GM12878 (cell line): ENCODE measurements around the gene GGPS1. TPM values are rescaled to one million over a fixed set of nuclear protein-coding genes. Genes with fewer than 3 reads are reported as not detected.

ENCODE experiments used
- ATAC-seq: fragments of 200-7000 bp; cut with Tn5 transposase; 3 replicates; pipeline ENCODE4 v1.9.1; 2020; ENCODE audit warnings: mild to moderate bottlenecking, moderate library complexity
- BruUV-seq: library from RNA; stranded (reverse); fragments of 400-500 nt; replicated peaks from 2 replicates; lab custom pipeline; 2021; lab: Mats Ljungman, UMichigan
- CTCF ChIA-PET: fragments of 300-600 bp; sonication (Branson Sonifier 250); formaldehyde crosslinking; extraction: SDS; loops from one replicate; lab custom pipeline; 2021; ENCODE audit warnings: inconsistent platforms; lab: Yijun Ruan, JAX
- POLR2A ChIA-PET: fragments of 350-600 bp; formaldehyde crosslinking; extraction: SDS; loops from one replicate; lab custom pipeline; 2021; ENCODE audit warnings: inconsistent platforms; lab: Charles Lee
- RAD21 ChIA-PET: fragments of 300-600 bp; sonication (Branson Sonifier 250); formaldehyde crosslinking; loops from one replicate; lab custom pipeline; 2023; ENCODE audit warnings: antibody characterized with exemption; ENCODE audit not compliant: unreplicated experiment; lab: Charles Lee
- SMC1A ChIA-PET: fragments of 300-600 bp; sonication (Branson Sonifier 250); formaldehyde crosslinking; loops from one replicate; lab custom pipeline; 2023; ENCODE audit not compliant: unreplicated experiment, uncharacterized antibody; lab: Charles Lee
- DNase-seq: peaks from one replicate; pipeline ENCODE4 v3.0.0-alpha.2; 2011; ENCODE audit warnings: low read depth, low spot score
- FAIRE-seq: peaks from 3 replicates; lab custom pipeline; 2011; peaks lifted over from hg19 to GRCh38; lab: Jason Lieb, UNC
- H2AFZ ChIP-seq: 2 replicates; pipeline ENCODE4 v1.6.0; 2011; ENCODE audit warnings: low read depth, low read length, control low read depth; ENCODE audit not compliant: control insufficient read depth
- H3K27ac ChIP-seq: 2 replicates; pipeline ENCODE4 v1.5.1; 2011; ENCODE audit warnings: control low read depth; ENCODE audit not compliant: control insufficient read depth, insufficient read depth
- H3K27me3 ChIP-seq, 2 experiments: replicated peaks in 1 of 2; 2 replicates each; pipeline versions ENCODE4 v1.6.0 to v1.6.1; 2011; ENCODE audit warnings: low read length in 1 of 2; ENCODE audit not compliant: control insufficient read depth in 2 of 2, insufficient read depth in 2 of 2
- H3K36me3 ChIP-seq, 2 experiments: 2 replicates each; pipeline ENCODE4 v1.5.1; 2011; ENCODE audit warnings: low read length in 1 of 2; ENCODE audit not compliant: control insufficient read depth in 2 of 2, insufficient read depth in 2 of 2
- H3K4me1 ChIP-seq: 2 replicates; pipeline ENCODE4 v1.6.1; 2011; ENCODE audit warnings: mild to moderate bottlenecking, low read length, moderate library complexity, mixed read lengths; ENCODE audit not compliant: control insufficient read depth, insufficient read depth
- H3K4me2 ChIP-seq: 2 replicates; pipeline ENCODE4 v1.6.0; 2011; ENCODE audit warnings: control low read depth; ENCODE audit not compliant: control insufficient read depth, insufficient read depth
- H3K4me3 ChIP-seq: fragments of 200-600 bp; sonication (generic); 2 replicates; pipeline ENCODE4 v1.5.1; 2016
- H3K79me2 ChIP-seq: 2 replicates; pipeline ENCODE4 v1.6.0; 2011; ENCODE audit warnings: low read length; ENCODE audit not compliant: control insufficient read depth, insufficient read depth
- H3K9ac ChIP-seq: 2 replicates; pipeline ENCODE4 v1.8.0; 2011; ENCODE audit warnings: low read length, control low read depth, mixed read lengths; ENCODE audit not compliant: control insufficient read depth, insufficient read depth
- H3K9me3 ChIP-seq: replicated peaks from 3 replicates; pipeline ENCODE4 v1.5.1; 2011; ENCODE audit warnings: mild to moderate bottlenecking, low read length; ENCODE audit not compliant: control insufficient read depth, insufficient read depth
- H4K20me1 ChIP-seq: 2 replicates; pipeline ENCODE4 v1.6.0; 2011; ENCODE audit not compliant: control insufficient read depth, insufficient read depth
- EZH2 ChIP-seq: IDR thresholded peaks from 2 replicates; pipeline ENCODE4 v1.6.1; 2012; ENCODE audit warnings: low read depth, mild to moderate bottlenecking, control low read depth, inconsistent platforms, low read length, borderline replicate concordance; ENCODE audit not compliant: control insufficient read depth
- SIX5 ChIP-seq: IDR thresholded peaks from 2 replicates; pipeline ENCODE4 v1.6.1; 2011; ENCODE audit warnings: mild to moderate bottlenecking, low read depth, low read length, moderate library complexity; ENCODE audit not compliant: severe bottlenecking
- SMC3 ChIP-seq: IDR thresholded peaks from 2 replicates; pipeline ENCODE4 v1.6.1; 2011; ENCODE audit warnings: low read length, improper control_type of control experiment, borderline replicate concordance
- ZZZ3 ChIP-seq: IDR thresholded peaks from 2 replicates; pipeline ENCODE4 v1.6.1; 2011; ENCODE audit warnings: low read depth; ENCODE audit not compliant: control insufficient read depth, insufficient read length
- WGBS: methylation state at CpG from one replicate; pipeline ENCODE4 v1.1.6; 2016; ENCODE audit warnings: low lambda C conversion rate; ENCODE audit not compliant: insufficient replicate concordance, insufficient coverage; ENCODE audit errors: missing lambda C conversion rate; 5-methylcytosine and 5-hydroxymethylcytosine counted together
- in situ Hi-C: fragments of 300-500 bp; cut with MboI; formaldehyde crosslinking; loops from 9 replicates; pipeline ENCODE4 v1.14.3; 2018; ENCODE audit warnings: mixed read lengths
- intact Hi-C: fragments of 100-400 bp; cut with micrococcal nuclease; formaldehyde crosslinking; loops from one replicate; pipeline ENCODE4 v1.14.2; 2022; ENCODE audit not compliant: unreplicated experiment
- polyA plus RNA-seq, 11 experiments: library from polyadenylated mRNA; depleted of rRNA in 4 of 11; unstranded in 6 of 11; stranded (reverse) in 5 of 11; fragments of >200 nt; fragmentation: Nextera tagmentation in 4 of 11; fragmentation: Illumina TruSeq in 1 of 11; extraction: Ambion mirVana in 4 of 11; extraction: Trizol in 1 of 11; gene quantifications; 1 replicate in 1 of 11; 2 replicates in 10 of 11; pipeline versions ENCODE4 v1.2.1 to v1.2.3, GENCODE V29; 2011 to 2016; ENCODE audit warnings: inconsistent platforms in 2 of 11, missing spikeins in 2 of 11, low read depth in 1 of 11
- total RNA-seq, 4 experiments: library from RNA; depleted of rRNA in 3 of 4; stranded (reverse); fragments of >200 nt in 3 of 4; fragmentation: Illumina TruSeq in 1 of 4; extraction: Trizol in 1 of 4; gene quantifications; 2 replicates each; pipeline versions ENCODE4 v1.2.1 to v1.2.3, GENCODE V29; 2013 to 2021
- TF ChIP-seq, protein P1 (sequence below): IDR thresholded peaks from 2 replicates; pipeline ENCODE4 v1.6.1; 2011; ENCODE audit warnings: low read depth, mild to moderate bottlenecking, low read length, moderate library complexity, borderline replicate concordance; ENCODE audit errors: extremely low read depth
- TF ChIP-seq, protein P2 (sequence below), 3 experiments: IDR thresholded peaks in 2 of 3; conservative IDR thresholded peaks in 1 of 3; 2 replicates each; pipeline ENCODE4 v1.5.1; 2011; ENCODE audit warnings: low read depth in 3 of 3, low read length in 3 of 3, mild to moderate bottlenecking in 3 of 3, control low read depth in 2 of 3, moderate library complexity in 2 of 3, inconsistent platforms in 1 of 3, mixed read lengths in 1 of 3; ENCODE audit not compliant: control insufficient read depth in 2 of 3, insufficient read depth in 1 of 3; ENCODE audit errors: extremely low read depth in 1 of 3

The GGPS1 gene
- total and polyA plus RNA-seq, 10 of the 15 experiments (the other 5 are each of a cell fraction or from before 2014, with no cell fraction given): 15.1 to 36.0 (median 25.3) TPM

DNA sequence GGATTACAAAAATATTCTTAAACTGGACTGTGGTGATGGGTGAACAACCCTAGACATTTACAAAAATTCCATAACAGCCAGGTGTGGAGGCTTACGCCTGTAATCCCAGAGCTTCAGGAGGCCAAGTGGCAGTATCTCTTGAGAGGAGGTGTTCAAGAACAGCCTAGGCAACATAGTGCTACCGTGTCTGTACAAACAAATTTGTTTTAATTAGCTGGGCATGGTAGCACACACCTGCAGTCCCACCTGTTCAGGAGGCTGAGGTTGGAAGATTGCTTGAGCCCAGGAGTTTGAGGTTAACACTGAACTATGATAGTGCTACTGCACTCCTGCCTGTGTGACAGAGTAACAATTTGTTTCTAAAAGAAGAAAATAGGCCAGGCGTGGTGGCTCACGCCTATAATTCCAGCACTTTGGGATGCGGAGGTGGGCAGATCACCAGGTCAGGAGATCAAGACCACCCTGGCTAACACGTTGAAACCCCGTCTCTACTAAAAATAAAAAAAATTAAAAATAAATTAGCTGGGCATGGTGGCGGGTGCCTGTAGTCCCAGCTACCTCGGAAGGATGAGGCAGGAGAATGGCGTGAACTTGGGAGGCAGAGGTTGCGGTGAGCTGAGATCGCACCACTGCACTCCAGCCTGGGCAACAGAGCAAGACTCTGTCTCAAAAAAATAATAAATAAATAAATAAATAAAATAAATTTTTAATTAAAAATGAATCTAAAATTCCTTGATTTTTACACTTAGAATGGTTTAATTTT, 37.4 kb upstream of the GGPS1 start:
- no peak overlapping the region for H3K4me3 ChIP-seq
- no peak overlapping the region for H3K27ac ChIP-seq
- no peak overlapping the region for H3K4me2 ChIP-seq
- no peaks in the 10 kb centered on the region; the same call in 1 of the 2 replicates for H4K20me1 ChIP-seq
- H3K79me2 ChIP-seq: peaks cover 77% of the 10 kb centered on the region
- POLR2A ChIA-PET: interaction anchor here (1.1 to 1.5 kb wide), 2 partner anchors 11 to 15 kb away, joined by 3 to 5 read pairs; no protein-coding TSS in a partner anchor
- no peak for ATAC-seq
- FAIRE-seq: no peak
- in situ Hi-C loops: no loop called here
- no TSS peak for BruUV-seq
- H2AFZ ChIP-seq: no peak overlapping the region
- RAD21 ChIA-PET: no interaction called here
- SMC1A ChIA-PET: interaction anchor here (1.3 kb wide), 1 partner anchor 16 kb away, joined by 3 read pairs; no protein-coding TSS in a partner anchor
- H3K36me3 ChIP-seq: peaks cover 0 to under 1% of the 10 kb centered on the region in 2 experiments; a peak in 2 of 4 replicates
- intact Hi-C loops: no loop called here
- TF ChIP-seq SMC3 (no peak), SIX5 (no peak)
- no peaks in the 10 kb centered on the region for H3K27me3 ChIP-seq
- DNase-seq: no peak
- no peaks in the 10 kb centered on the region; the same call in 1 of the 2 replicates for H3K4me1 ChIP-seq
- CTCF ChIA-PET: interaction anchor here (0.8 to 1.0 kb wide), 2 partner anchors 15 to 24 kb away, joined by 3 read pairs; no protein-coding TSS in a partner anchor
- no peak overlapping the region for H3K9ac ChIP-seq
- WGBS: 90% methylated on average over 12 of the region's 12 CpGs
- H3K9me3 ChIP-seq: peaks cover 1% of the 10 kb centered on the region; the same call in 1 of the 3 replicates

DNA sequence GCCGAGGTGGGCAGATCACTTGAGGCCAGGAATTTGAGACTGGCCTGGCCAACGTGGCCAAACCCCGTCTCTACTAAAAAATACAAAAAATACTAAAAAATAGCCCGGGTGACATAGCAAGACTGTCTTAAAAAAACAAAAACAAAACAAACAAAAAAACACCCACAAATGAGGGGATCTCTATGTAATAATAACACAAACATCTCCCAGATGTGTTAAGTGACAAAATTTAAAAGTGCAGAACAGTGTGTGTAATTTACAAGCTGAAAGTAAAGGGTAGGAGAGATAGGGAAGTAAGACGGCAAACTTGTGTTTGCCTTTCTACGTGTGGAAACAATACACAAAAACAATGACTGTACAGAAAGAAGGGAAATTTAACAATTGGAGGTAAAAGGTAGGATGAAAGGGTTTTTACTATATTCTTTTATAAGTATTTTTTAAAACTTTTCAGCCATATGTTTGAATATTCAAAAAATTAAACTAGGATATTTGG, 36.7 kb upstream of the GGPS1 start:
- ChIA-PET RAD21 (no interaction called here), POLR2A (interaction anchor here (1.1 kb wide), 1 partner anchor 16 kb away, joined by 3 read pairs; no protein-coding TSS in a partner anchor), CTCF (interaction anchor here (1.0 to 2.1 kb wide), 2 partner anchors 15 to 169 kb away, joined by 3 to 6 read pairs; no protein-coding TSS in a partner anchor), SMC1A (interaction anchor here (1.3 to 2.1 kb wide), 2 partner anchors 17 to 20 kb away, joined by 3 to 10 read pairs; no protein-coding TSS in a partner anchor)
- Histone ChIP-seq H3K27ac (no peak overlapping the region), H3K4me2 (no peak overlapping the region), H3K9ac (no peak overlapping the region), H2AFZ (no peak overlapping the region), H3K9me3 (peaks cover 3% of the 10 kb centered on the region; the same call in 1 of the 3 replicates), H4K20me1 (no peaks in the 10 kb centered on the region; the same call in 1 of the 2 replicates), H3K27me3 (no peaks in the 10 kb centered on the region), H3K36me3 (peaks cover 0 to 3% of the 10 kb centered on the region in 2 experiments; a peak in 2 of 4 replicates), H3K79me2 (peaks cover 78% of the 10 kb centered on the region), H3K4me3 (no peak overlapping the region), H3K4me1 (no peaks in the 10 kb centered on the region; the same call in 1 of the 2 replicates)
- FAIRE-seq: no peak
- in situ Hi-C loops: no loop called here
- TF ChIP-seq, protein P1, sequence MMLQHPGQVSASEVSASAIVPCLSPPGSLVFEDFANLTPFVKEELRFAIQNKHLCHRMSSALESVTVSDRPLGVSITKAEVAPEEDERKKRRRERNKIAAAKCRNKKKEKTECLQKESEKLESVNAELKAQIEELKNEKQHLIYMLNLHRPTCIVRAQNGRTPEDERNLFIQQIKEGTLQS: no peak
- TF ChIP-seq EZH2: no peak
- TF ChIP-seq, protein P2, sequence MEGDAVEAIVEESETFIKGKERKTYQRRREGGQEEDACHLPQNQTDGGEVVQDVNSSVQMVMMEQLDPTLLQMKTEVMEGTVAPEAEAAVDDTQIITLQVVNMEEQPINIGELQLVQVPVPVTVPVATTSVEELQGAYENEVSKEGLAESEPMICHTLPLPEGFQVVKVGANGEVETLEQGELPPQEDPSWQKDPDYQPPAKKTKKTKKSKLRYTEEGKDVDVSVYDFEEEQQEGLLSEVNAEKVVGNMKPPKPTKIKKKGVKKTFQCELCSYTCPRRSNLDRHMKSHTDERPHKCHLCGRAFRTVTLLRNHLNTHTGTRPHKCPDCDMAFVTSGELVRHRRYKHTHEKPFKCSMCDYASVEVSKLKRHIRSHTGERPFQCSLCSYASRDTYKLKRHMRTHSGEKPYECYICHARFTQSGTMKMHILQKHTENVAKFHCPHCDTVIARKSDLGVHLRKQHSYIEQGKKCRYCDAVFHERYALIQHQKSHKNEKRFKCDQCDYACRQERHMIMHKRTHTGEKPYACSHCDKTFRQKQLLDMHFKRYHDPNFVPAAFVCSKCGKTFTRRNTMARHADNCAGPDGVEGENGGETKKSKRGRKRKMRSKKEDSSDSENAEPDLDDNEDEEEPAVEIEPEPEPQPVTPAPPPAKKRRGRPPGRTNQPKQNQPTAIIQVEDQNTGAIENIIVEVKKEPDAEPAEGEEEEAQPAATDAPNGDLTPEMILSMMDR (IDR thresholded peaks at IDR 0.05 in 2 of 3, conservative IDR thresholded peaks at IDR 0.05 in 1 of 3; ENCODE audit: control insufficient read depth in 2 of 3, extremely low read depth in 1 of 3, insufficient read depth in 1 of 3, low read depth in 3 of 3, low read length in 3 of 3): no peak
- no peak for TF ChIP-seq ZZZ3
- ATAC-seq: peak; percentile 46
- no peak for DNase-seq
- intact Hi-C loops: no loop called here
- 67% methylated on average over 6 of the region's 6 CpGs for WGBS
- no TSS peak for BruUV-seq
